ENCODE measurements around the gene AMFR.

The AMFR gene

DNA sequence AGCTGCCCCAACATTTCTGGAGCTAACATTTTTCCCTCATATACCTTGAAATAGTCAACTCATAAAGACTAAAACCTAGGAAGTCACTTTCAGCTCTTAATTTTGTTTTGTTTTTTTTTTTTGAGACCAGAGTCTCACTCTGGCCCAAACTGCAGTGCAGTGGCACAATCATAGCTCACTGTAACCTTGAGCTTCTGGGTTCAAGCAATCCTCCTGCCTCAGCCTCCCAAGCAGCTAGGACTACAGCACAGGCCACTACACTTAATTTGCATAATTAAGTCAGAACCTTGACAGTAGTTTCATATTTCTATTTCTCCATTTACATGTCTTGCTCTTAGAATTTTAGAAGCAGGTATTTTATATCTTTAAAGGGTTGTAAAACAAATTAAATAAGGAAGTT, 4.7 kb downstream of the AMFR start:
- no peak overlapping the region for H3K4me3 ChIP-seq (ENCODE audit: low read depth, low read length)
- no peak for DNase-seq (ENCODE audit: low read depth)
- no peak for TF ChIP-seq CTCF (IDR thresholded peaks at IDR 0.05; ENCODE audit: control insufficient read depth, extremely low read depth, insufficient read depth)

- peak; percentile 17; the same call in 1 of the 2 replicates for TF ChIP-seq CTCF (IDR thresholded peaks at IDR 0.05; ENCODE audit: control insufficient read depth, extremely low read depth, insufficient read depth)
- no peak overlapping the region for H3K4me3 ChIP-seq (ENCODE audit: low read depth, low read length)
These were observed 5.4 kb downstream of the AMFR start for GRCh38 chr16:56419740-56420548.

DNA sequence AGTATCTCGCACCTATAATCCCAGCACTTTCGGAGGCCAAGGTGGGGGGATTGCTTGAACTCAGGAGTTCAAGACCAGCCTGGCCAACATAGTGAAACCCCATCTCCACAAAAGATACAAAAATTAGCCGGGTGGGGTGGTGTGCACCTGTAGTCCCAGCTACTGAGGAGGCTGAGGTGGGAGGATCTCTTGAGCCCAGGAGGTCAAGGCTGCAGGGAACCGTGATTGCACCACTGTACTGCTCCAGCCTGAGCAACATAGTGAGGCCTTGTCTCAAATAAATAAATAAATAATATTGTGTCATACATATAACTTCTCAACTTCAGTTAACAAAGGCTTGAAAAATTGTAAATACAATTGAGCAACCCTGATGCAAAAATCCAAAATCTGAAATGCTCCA, 8.2 kb downstream of the AMFR start:
- DNase-seq (ENCODE audit: low read depth), result no peak
- TF ChIP-seq CTCF (IDR thresholded peaks at IDR 0.05; ENCODE audit: control insufficient read depth, extremely low read depth, insufficient read depth), result 0 out of 2 replicates have a peak, but pooled peaks have one; percentile 1
- H3K4me3 ChIP-seq (ENCODE audit: low read depth, low read length), result no peak overlapping the region

More at GRCh38 chr16:56419740-56420548, 5.4 kb downstream of the AMFR start:
- DNase-seq (ENCODE audit: low read depth), result no peak

DNA sequence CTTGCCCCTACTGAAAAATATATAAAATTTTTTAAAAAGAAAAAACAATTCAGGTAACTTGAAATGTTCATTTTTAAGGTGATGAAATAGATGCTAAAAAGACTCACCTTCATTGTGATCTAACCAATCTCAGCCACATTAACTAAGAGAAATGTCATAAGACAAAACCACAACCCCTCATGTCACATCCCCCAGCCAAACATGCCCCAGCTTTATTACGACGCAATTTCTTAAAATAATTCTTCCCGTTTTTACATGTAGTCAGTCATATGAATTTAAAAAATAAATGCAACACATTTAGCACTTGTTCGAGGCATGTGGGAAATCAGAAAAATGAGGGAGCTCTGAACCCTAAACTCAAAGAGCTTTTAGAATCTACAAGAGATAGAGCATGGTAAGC, 9.5 kb downstream of the AMFR start:
- no peak overlapping the region for H3K4me3 ChIP-seq (ENCODE audit: low read depth, low read length)
- no peak for DNase-seq (ENCODE audit: low read depth)
- TF ChIP-seq CTCF (IDR thresholded peaks at IDR 0.05; ENCODE audit: control insufficient read depth, extremely low read depth, insufficient read depth), result no peak

GRCh38 chr16:56414366-56414765, 11.0 kb downstream of the AMFR start:
- DNase-seq (ENCODE audit: low read depth), result no peak
- TF ChIP-seq CTCF (IDR thresholded peaks at IDR 0.05; ENCODE audit: control insufficient read depth, extremely low read depth, insufficient read depth), result no peak
- no peak overlapping the region for H3K4me3 ChIP-seq (ENCODE audit: low read depth, low read length)

GRCh38 chr16:56413381-56413780, 12.0 kb downstream of the AMFR start:
- DNase-seq (ENCODE audit: low read depth), result no peak
- TF ChIP-seq CTCF (IDR thresholded peaks at IDR 0.05; ENCODE audit: control insufficient read depth, extremely low read depth, insufficient read depth), result no peak
- no peak overlapping the region for H3K4me3 ChIP-seq (ENCODE audit: low read depth, low read length)

- TF ChIP-seq CTCF (IDR thresholded peaks at IDR 0.05; ENCODE audit: control insufficient read depth, extremely low read depth, insufficient read depth), result no peak
- DNase-seq (ENCODE audit: low read depth), result no peak
- no peak overlapping the region for H3K4me3 ChIP-seq (ENCODE audit: low read depth, low read length)
These were observed 13.7 kb downstream of the AMFR start for GRCh38 chr16:56411624-56412023.

All from LNCaP clone FGC (cell line).